ENCODE data around the gene TBC1D28.
"Not testable (repeated sequence)": the region's sequence is repeated elsewhere in the genome, so short reads cannot be mapped to it uniquely, and the experiment has no call there.

The TBC1D28 gene

GRCh38 chr17:18644291-18644690, at the start of gene TBC1D28:
TBC1D28 (minus strand) TSS chr17:18644391; CDS start chr17:18641352, 3,039 bp downstream.
- DNase-seq, result not testable (repeated sequence)

- not testable (repeated sequence) for DNase-seq
These were observed 38.5 kb upstream of the TBC1D28 start for GRCh38 chr17:18682668-18683067.

GRCh38 chr17:18681767-18682571, 37.8 kb upstream of the TBC1D28 start, which contains the start of gene FOXO3B:
FOXO3B (minus strand) TSS chr17:18682314; CDS start chr17:18681651, 663 bp downstream.
- DNase-seq, result not testable (repeated sequence)

- DNase-seq, result not testable (repeated sequence)
These were observed 33.2 kb upstream of the TBC1D28 start for GRCh38 chr17:18677381-18677780.

- DNase-seq, result not testable (repeated sequence)
These were observed 32.7 kb upstream of the TBC1D28 start for GRCh38 chr17:18676928-18677327.

GRCh38 chr17:18672395-18673227, 28.4 kb upstream of the TBC1D28 start:
- DNase-seq, result not testable (repeated sequence)

- not testable (repeated sequence) for DNase-seq
These were observed 24.4 kb upstream of the TBC1D28 start for GRCh38 chr17:18668625-18669024.

GRCh38 chr17:18667535-18667934, 23.3 kb upstream of the TBC1D28 start:
- DNase-seq, result not testable (repeated sequence)

- DNase-seq, result not testable (repeated sequence)
These were observed 22.1 kb upstream of the TBC1D28 start for GRCh38 chr17:18666326-18666725.

- DNase-seq, result not testable (repeated sequence)
These were observed 17.9 kb upstream of the TBC1D28 start for GRCh38 chr17:18661924-18662624.

GRCh38 chr17:18650094-18650493, 5.9 kb upstream of the TBC1D28 start:
- not testable (repeated sequence) for DNase-seq

- DNase-seq, result not testable (repeated sequence)
These were observed 1.1 kb downstream of the TBC1D28 start for GRCh38 chr17:18643124-18643523.

GRCh38 chr17:18638357-18638756, 5.8 kb downstream of the TBC1D28 start:
- not testable (repeated sequence) for DNase-seq

GRCh38 chr17:18636237-18636636, 8.0 kb downstream of the TBC1D28 start:
- DNase-seq, result not testable (repeated sequence)

GRCh38 chr17:18635773-18636172, 8.4 kb downstream of the TBC1D28 start:
- not testable (repeated sequence) for DNase-seq

- not testable (repeated sequence) for DNase-seq
These were observed 9.5 kb downstream of the TBC1D28 start for GRCh38 chr17:18634550-18635263.

- DNase-seq, result no peak
These were observed 17.9 kb downstream of the TBC1D28 start for GRCh38 chr17:18626152-18626870.

- not testable (repeated sequence) for DNase-seq
These were observed 18.6 kb downstream of the TBC1D28 start for GRCh38 chr17:18625509-18626104.

GRCh38 chr17:18624862-18625501, 19.2 kb downstream of the TBC1D28 start:
- not testable (repeated sequence) for DNase-seq

- DNase-seq, result not testable (repeated sequence)
These were observed 26.6 kb downstream of the TBC1D28 start for GRCh38 chr17:18617613-18618012.
